Measurements from ENCODE around the gene TP73.

TP73 gene

DNA sequence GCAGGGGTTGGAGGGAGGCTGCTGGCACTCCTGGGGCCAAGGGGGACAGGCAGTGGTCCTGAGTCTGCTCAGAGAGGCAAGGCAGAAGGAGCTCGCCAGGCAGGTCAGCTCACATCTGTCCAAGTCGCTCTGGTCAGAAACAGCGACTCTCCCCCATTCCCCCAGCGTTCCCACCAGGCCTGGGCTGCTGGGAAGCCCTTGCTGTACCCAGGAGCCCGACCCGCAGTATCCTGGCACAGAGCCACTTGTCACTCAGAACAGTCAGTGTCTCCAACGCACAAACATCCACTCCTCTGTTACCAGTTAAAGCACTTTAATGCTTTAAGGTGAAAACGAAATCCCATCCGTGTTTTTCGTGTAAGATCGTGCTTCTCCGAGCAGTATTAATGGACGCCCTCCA, 83.4 kb downstream of the TP73 start:
- TF ChIP-seq TAF1 (IDR thresholded peaks at IDR 0.05; ENCODE audit: borderline replicate concordance, insufficient read depth, low read length) (no peak), SIN3A (IDR thresholded peaks at IDR 0.05; ENCODE audit: borderline replicate concordance, insufficient read depth, low read length) (no peak), FOXP2 (optimal IDR thresholded peaks at IDR 0.05; ENCODE audit: borderline replicate concordance, extremely low read depth, extremely low read length, insufficient read depth) (no peak), POLR2AphosphoS5 (IDR thresholded peaks at IDR 0.05; ENCODE audit: low read depth, low read length) (no peak)
- TF ChIP-seq, protein P1, sequence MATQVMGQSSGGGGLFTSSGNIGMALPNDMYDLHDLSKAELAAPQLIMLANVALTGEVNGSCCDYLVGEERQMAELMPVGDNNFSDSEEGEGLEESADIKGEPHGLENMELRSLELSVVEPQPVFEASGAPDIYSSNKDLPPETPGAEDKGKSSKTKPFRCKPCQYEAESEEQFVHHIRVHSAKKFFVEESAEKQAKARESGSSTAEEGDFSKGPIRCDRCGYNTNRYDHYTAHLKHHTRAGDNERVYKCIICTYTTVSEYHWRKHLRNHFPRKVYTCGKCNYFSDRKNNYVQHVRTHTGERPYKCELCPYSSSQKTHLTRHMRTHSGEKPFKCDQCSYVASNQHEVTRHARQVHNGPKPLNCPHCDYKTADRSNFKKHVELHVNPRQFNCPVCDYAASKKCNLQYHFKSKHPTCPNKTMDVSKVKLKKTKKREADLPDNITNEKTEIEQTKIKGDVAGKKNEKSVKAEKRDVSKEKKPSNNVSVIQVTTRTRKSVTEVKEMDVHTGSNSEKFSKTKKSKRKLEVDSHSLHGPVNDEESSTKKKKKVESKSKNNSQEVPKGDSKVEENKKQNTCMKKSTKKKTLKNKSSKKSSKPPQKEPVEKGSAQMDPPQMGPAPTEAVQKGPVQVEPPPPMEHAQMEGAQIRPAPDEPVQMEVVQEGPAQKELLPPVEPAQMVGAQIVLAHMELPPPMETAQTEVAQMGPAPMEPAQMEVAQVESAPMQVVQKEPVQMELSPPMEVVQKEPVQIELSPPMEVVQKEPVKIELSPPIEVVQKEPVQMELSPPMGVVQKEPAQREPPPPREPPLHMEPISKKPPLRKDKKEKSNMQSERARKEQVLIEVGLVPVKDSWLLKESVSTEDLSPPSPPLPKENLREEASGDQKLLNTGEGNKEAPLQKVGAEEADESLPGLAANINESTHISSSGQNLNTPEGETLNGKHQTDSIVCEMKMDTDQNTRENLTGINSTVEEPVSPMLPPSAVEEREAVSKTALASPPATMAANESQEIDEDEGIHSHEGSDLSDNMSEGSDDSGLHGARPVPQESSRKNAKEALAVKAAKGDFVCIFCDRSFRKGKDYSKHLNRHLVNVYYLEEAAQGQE (IDR thresholded peaks at IDR 0.05; ENCODE audit: insufficient read depth in 1 of 2, low read depth in 2 of 2, low read length in 2 of 2) = no peak

DNA sequence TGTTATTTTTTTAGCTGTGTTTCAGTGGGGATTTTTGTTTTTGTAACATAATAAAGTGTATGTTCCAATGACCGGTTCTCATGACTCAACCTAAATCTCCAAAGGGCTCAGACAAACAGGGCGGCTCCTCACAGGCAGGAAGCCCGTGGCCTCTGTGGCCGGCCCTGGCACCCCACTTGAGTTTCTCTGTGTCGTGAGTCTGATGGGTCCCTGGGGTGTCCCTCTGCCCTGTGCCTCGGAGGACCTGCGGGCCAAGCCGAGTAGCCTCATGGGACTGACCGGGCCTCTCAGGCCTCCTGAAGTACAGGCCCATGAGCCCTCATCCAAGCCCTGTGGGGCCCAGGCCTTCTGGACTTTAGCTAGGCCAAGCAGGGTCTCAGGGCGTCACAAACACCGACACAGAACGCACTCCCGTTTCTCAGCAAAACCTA, 83.8 kb downstream of the TP73 start:
- no peak for TF ChIP-seq SIN3A (IDR thresholded peaks at IDR 0.05; ENCODE audit: borderline replicate concordance, insufficient read depth, low read length)
- no peak for TF ChIP-seq POLR2AphosphoS5 (IDR thresholded peaks at IDR 0.05; ENCODE audit: low read depth, low read length)
- no peak for TF ChIP-seq TAF1 (IDR thresholded peaks at IDR 0.05; ENCODE audit: borderline replicate concordance, insufficient read depth, low read length)
- no peak for TF ChIP-seq FOXP2 (optimal IDR thresholded peaks at IDR 0.05; ENCODE audit: borderline replicate concordance, extremely low read depth, extremely low read length, insufficient read depth)
- TF ChIP-seq, protein P1 (IDR thresholded peaks at IDR 0.05; ENCODE audit: insufficient read depth in 1 of 2, low read depth in 2 of 2, low read length in 2 of 2) = no peak

DNA sequence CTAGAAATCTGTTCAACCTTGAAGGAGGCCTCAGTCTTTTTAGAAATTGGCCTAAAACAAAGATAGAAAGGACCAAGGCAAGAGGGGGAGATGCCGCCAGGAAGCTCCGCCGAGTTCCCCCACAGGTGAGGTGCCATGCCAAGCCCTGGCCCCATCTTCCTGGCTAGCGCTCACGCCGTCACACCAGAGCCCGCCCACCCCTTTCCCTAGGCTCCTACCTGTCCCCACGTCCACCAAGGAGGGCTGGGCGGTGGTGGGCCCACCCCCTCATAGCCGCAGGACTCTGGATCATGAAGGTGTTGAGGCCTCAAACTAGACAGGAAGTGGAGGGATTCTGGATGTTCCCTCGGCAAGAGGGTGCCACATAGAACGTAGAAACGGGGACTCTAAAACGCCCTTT, 84.4 kb downstream of the TP73 start:
- TF ChIP-seq TAF1 (IDR thresholded peaks at IDR 0.05; ENCODE audit: borderline replicate concordance, insufficient read depth, low read length) = no peak
- no peak for TF ChIP-seq FOXP2 (optimal IDR thresholded peaks at IDR 0.05; ENCODE audit: borderline replicate concordance, extremely low read depth, extremely low read length, insufficient read depth)
- TF ChIP-seq SIN3A (IDR thresholded peaks at IDR 0.05; ENCODE audit: borderline replicate concordance, insufficient read depth, low read length) = no peak
- no peak for TF ChIP-seq POLR2AphosphoS5 (IDR thresholded peaks at IDR 0.05; ENCODE audit: low read depth, low read length)
- TF ChIP-seq, protein P1 (IDR thresholded peaks at IDR 0.05; ENCODE audit: insufficient read depth in 1 of 2, low read depth in 2 of 2, low read length in 2 of 2) = no peak

DNA sequence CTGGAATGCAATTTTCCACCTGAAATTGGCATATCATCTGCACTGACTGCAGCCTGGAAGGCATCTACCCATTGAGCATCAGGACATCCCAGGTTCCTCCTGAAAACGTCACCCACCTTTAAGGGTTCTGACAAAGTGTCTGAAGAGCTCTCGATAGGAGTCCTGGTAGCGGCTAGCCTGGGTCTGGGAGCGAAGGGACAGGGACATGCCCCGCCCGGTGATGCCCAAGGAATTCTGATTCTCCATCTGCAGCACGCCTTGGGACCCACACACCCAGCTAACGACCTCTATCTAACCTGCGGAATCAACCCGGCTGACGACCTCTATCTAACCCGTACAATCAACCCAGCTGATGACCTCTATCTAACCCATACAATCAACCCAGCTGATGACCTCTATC, 86.6 kb downstream of the TP73 start:
- TF ChIP-seq, protein P1 (IDR thresholded peaks at IDR 0.05; ENCODE audit: insufficient read depth in 1 of 2, low read depth in 2 of 2, low read length in 2 of 2) = no peak
- TF ChIP-seq POLR2AphosphoS5 (IDR thresholded peaks at IDR 0.05; ENCODE audit: low read depth, low read length) = no peak
- no peak for TF ChIP-seq FOXP2 (optimal IDR thresholded peaks at IDR 0.05; ENCODE audit: borderline replicate concordance, extremely low read depth, extremely low read length, insufficient read depth)
- no peak for TF ChIP-seq SIN3A (IDR thresholded peaks at IDR 0.05; ENCODE audit: borderline replicate concordance, insufficient read depth, low read length)
- no peak for TF ChIP-seq TAF1 (IDR thresholded peaks at IDR 0.05; ENCODE audit: borderline replicate concordance, insufficient read depth, low read length)

DNA sequence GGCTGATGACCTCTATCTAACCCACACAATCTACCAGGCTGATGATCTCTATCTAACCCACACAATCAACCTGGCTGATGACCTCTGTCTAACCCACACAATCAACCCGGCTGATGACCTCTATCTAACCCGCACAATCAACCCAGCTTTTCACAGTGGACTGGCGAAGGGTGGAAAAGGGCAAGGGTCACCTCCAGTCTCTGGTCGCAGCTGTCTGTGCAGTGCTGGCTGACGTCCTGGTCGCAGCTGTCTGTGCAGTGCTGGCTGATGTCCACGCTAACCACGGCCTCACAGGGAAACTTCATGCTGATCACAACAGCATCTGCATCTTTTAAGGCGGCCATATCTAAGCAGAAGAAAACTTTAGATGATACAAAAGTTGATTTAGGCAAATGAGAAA, 87.7 kb downstream of the TP73 start:
- TF ChIP-seq FOXP2 (optimal IDR thresholded peaks at IDR 0.05; ENCODE audit: borderline replicate concordance, extremely low read depth, extremely low read length, insufficient read depth) (no peak), SIN3A (IDR thresholded peaks at IDR 0.05; ENCODE audit: borderline replicate concordance, insufficient read depth, low read length) (no peak), TAF1 (IDR thresholded peaks at IDR 0.05; ENCODE audit: borderline replicate concordance, insufficient read depth, low read length) (no peak), POLR2AphosphoS5 (IDR thresholded peaks at IDR 0.05; ENCODE audit: low read depth, low read length) (no peak)
- TF ChIP-seq, protein P1 (IDR thresholded peaks at IDR 0.05; ENCODE audit: insufficient read depth in 1 of 2, low read depth in 2 of 2, low read length in 2 of 2) = no peak
